HG03097 (cell line): ENCODE measurements around the gene TFDP3.

ENCODE experiments used
- ATAC-seq: cut with Tn5 transposase; IDR thresholded peaks from one replicate; pipeline ENCODE4 v1.9.1; 2021; ENCODE audit not compliant: unreplicated experiment, low FRiP score

TFDP3 gene

GRCh38 chrX:133218329-133218728 lies at the start of gene TFDP3:
Gene TFDP3 (minus strand): TSS chrX:133218354. CDS start chrX:133218259, 95 bp downstream.
- ATAC-seq, result no peak

GRCh38 chrX:133267621-133268020 lies 49.5 kb upstream of the TFDP3 start:
- no peak for ATAC-seq

GRCh38 chrX:133265331-133265730 lies 47.2 kb upstream of the TFDP3 start:
- no peak for ATAC-seq

- ATAC-seq, result no peak
Measured at GRCh38 chrX:133258481-133258880, 40.3 kb upstream of the TFDP3 start.

- ATAC-seq, result no peak
Measured at GRCh38 chrX:133254666-133255065, 36.5 kb upstream of the TFDP3 start.

GRCh38 chrX:133251204-133251603 lies 33.0 kb upstream of the TFDP3 start:
- no peak for ATAC-seq

- ATAC-seq, result no peak
Measured at GRCh38 chrX:133250184-133251100, 32.3 kb upstream of the TFDP3 start.

GRCh38 chrX:133249266-133250058 lies 31.3 kb upstream of the TFDP3 start:
- no peak for ATAC-seq

- ATAC-seq, result no peak
Measured at GRCh38 chrX:133248177-133248576, 30.0 kb upstream of the TFDP3 start.

- ATAC-seq, result no peak
Measured at GRCh38 chrX:133246921-133247320, 28.8 kb upstream of the TFDP3 start.

GRCh38 chrX:133235830-133236229 lies 17.7 kb upstream of the TFDP3 start:
- ATAC-seq, result no peak

GRCh38 chrX:133232331-133232730 lies 14.2 kb upstream of the TFDP3 start:
- ATAC-seq, result no peak

GRCh38 chrX:133229361-133229760 lies 11.2 kb upstream of the TFDP3 start:
- ATAC-seq, result no peak

GRCh38 chrX:133215747-133216146 lies 2.4 kb downstream of the TFDP3 start:
- ATAC-seq, result no peak

GRCh38 chrX:133215017-133215416 lies 3.1 kb downstream of the TFDP3 start:
- ATAC-seq, result no peak

- ATAC-seq, result no peak
Measured at GRCh38 chrX:133214301-133214700, 3.9 kb downstream of the TFDP3 start.

- ATAC-seq, result no peak
Measured at GRCh38 chrX:133213117-133213516, 5.0 kb downstream of the TFDP3 start.

GRCh38 chrX:133207751-133208150 lies 10.4 kb downstream of the TFDP3 start:
- no peak for ATAC-seq

GRCh38 chrX:133191739-133192039 lies 26.5 kb downstream of the TFDP3 start:
- ATAC-seq, result no peak

- no peak for ATAC-seq
Measured at GRCh38 chrX:133190877-133191738, 27.0 kb downstream of the TFDP3 start.

GRCh38 chrX:133189195-133189594 lies 29.0 kb downstream of the TFDP3 start:
- no peak for ATAC-seq
